Measurements from ENCODE around the gene ZBED4. TPM values are rescaled to one million over a fixed set of nuclear protein-coding genes. Genes with fewer than 3 reads are reported as not detected.
"Not testable (repeated sequence)": the region's sequence is repeated elsewhere in the genome, so short reads cannot be mapped to it uniquely, and the experiment has no call there.

ZBED4 gene
- total and polyA plus RNA-seq, 8 donors: 12.8 to 19.8 (median 15.1) TPM

DNA sequence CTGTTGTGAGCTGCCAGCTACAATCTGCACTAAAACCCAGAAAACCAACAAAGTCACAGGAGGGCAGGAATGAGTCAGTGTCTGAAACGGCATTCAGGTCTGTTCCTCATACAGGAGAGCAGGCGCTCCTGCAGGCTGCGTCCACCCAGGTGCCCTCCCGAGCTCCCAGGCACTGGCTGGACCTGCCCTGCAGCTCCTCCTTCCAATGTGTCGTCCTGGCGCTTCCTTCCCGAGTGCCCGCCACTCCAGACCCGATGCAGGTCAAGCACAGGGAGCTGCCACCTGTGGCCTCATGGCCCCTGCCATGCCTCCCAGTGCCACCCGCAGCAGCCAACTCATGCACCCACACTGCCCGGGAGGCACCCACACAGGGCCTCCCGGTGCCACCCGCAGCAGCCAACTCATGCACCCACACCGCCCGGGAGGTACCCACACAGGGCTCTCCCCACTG lies 38.0 kb upstream of the ZBED4 start:
- Histone ChIP-seq H3K9me3 (no peaks in the 10 kb centered on the region), H3K27ac (no peak overlapping the region), H3K36me3 (peaks cover 0 to 77% of the 10 kb centered on the region in 2 donors), H3K27me3 (no peaks in the 10 kb centered on the region), H3K4me3 (no peak overlapping the region), H3K4me1 (peaks cover 0 to 41% of the 10 kb centered on the region in 2 donors)
- TF ChIP-seq CTCF (IDR thresholded peaks at IDR 0.05): no peak
- ATAC-seq (peak; percentile 21), DNase-seq (peak in 1 of 4 donors; percentile 64)
- intact Hi-C loops (cut with DNase I): no loop called here

DNA sequence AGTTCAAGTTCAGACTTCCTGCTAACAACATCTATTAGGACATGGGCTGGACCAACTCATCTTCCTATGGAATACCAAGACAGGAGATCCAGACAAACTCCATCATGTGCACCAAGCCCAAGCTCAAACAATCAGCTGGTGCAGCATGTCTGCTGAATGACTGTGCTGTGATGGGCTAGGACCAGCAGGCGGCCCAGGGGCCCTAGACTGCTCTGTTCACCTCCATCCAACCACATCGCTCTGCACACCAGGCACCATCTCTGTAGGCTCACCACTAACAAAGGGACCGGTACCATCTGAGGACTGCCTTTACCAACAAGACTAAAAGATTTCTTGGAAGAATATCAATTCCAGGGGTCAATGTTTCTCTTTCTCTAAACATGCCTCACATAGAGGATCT lies 36.3 kb upstream of the ZBED4 start:
- no peaks in the 10 kb centered on the region for H3K27me3 ChIP-seq
- ATAC-seq (no peak), DNase-seq (no peak)
- H3K4me3 ChIP-seq: no peak overlapping the region
- TF ChIP-seq CTCF (IDR thresholded peaks at IDR 0.05): no peak
- H3K27ac ChIP-seq: no peak overlapping the region
- intact Hi-C loops (cut with DNase I): no loop called here
- H3K4me1 ChIP-seq: peaks cover 0 to 36% of the 10 kb centered on the region in 2 donors
- H3K9me3 ChIP-seq: no peaks in the 10 kb centered on the region
- H3K36me3 ChIP-seq: peaks cover 0 to 94% of the 10 kb centered on the region in 2 donors

- Histone ChIP-seq H3K27ac (no peak overlapping the region), H3K27me3 (no peaks in the 10 kb centered on the region), H3K4me1 (peaks cover 14 to 40% of the 10 kb centered on the region in 2 donors), H3K36me3 (peaks cover 0 to 86% of the 10 kb centered on the region in 2 donors), H3K4me3 (no peak overlapping the region), H3K9me3 (no peaks in the 10 kb centered on the region)
- intact Hi-C loops (cut with DNase I): no loop called here
- ATAC-seq (no peak), DNase-seq (no peak)
- no peak for TF ChIP-seq CTCF (IDR thresholded peaks at IDR 0.05)
Observed at GRCh38 chr22:49820984-49821383, 32.7 kb upstream of the ZBED4 start.

- Histone ChIP-seq H3K4me1 (peaks cover 18 to 37% of the 10 kb centered on the region in 2 donors), H3K36me3 (peaks cover 0 to 78% of the 10 kb centered on the region in 2 donors)
- H3K27ac ChIP-seq; H3K4me3 ChIP-seq; intact Hi-C loops (cut with DNase I); H3K27me3 ChIP-seq; H3K9me3 ChIP-seq; ATAC-seq: not testable (repeated sequence)
- peak in 1 of 4 donors; percentile 59 for DNase-seq
Observed at GRCh38 chr22:49821741-49822140, 31.9 kb upstream of the ZBED4 start.

- intact Hi-C loops (cut with DNase I): no loop called here
- Histone ChIP-seq H3K9me3 (no peaks in the 10 kb centered on the region), H3K4me3 (no peak overlapping the region), H3K27me3 (no peaks in the 10 kb centered on the region), H3K27ac (no peak overlapping the region), H3K4me1 (peaks cover 18 to 41% of the 10 kb centered on the region in 2 donors), H3K36me3 (peaks cover 0 to 62% of the 10 kb centered on the region in 2 donors)
- DNase-seq: peak in 1 of 4 donors; percentile 58
- no peak for TF ChIP-seq CTCF (IDR thresholded peaks at IDR 0.05)
- ATAC-seq: no peak
Observed at GRCh38 chr22:49823289-49824045, 30.2 kb upstream of the ZBED4 start.
